ENCODE results near the gene ANXA11. TPM values are rescaled to one million over a fixed set of nuclear protein-coding genes. Genes with fewer than 3 reads are reported as not detected.

ANXA11 gene
- total RNA-seq, 2 donors from 2014 or later = 104 to 134 TPM

- Histone ChIP-seq H3K9me3 (ENCODE audit: control insufficient read depth, low read length) (no peaks in the 10 kb centered on the region), H3K4me3 (ENCODE audit: low read length) (no peak overlapping the region), H3K27ac (ENCODE audit: low read depth, low read length) (no peak overlapping the region), H3K36me3 (ENCODE audit: control insufficient read depth, insufficient read depth, low read length) (no peaks in the 10 kb centered on the region), H3K27me3 (ENCODE audit: control insufficient read depth, insufficient read depth, low read length, poor library complexity, severe bottlenecking) (no peaks in the 10 kb centered on the region), H3K4me1 (ENCODE audit: control insufficient read depth, insufficient read depth, low read length) (peaks cover 9% of the 10 kb centered on the region), H3K9ac (ENCODE audit: extremely low read depth, low read length, poor library complexity, severe bottlenecking) (no peak overlapping the region)
- Mint-ChIP-seq H3K4me1 (peaks cover 28% of the 10 kb centered on the region), H3K27me3 (ENCODE audit: insufficient read depth) (no peaks in the 10 kb centered on the region), H3K27ac (no peak overlapping the region), H3K9me3 (no peaks in the 10 kb centered on the region), H3K36me3 (ENCODE audit: low read depth) (no peaks in the 10 kb centered on the region), H3K4me3 (no peak overlapping the region)
- TF ChIP-seq CTCF (conservative IDR thresholded peaks at IDR 0.05) = no peak
- WGBS, 2 experiments (ENCODE audit: insufficient coverage in 1 of 2, insufficient read length in 1 of 2) = 94 to 100% methylated on average over 2 to 4 of the region's 4 CpGs
- DNase-seq = no peak
Observed at GRCh38 chr10:80195046-80195574, 10.2 kb downstream of the ANXA11 start.

- Mint-ChIP-seq H3K9me3 (no peaks in the 10 kb centered on the region), H3K36me3 (ENCODE audit: low read depth) (peaks cover 2% of the 10 kb centered on the region), H3K4me1 (peaks cover 28% of the 10 kb centered on the region), H3K27ac (peak overlapping the region; percentile 72), H3K4me3 (no peak overlapping the region), H3K27me3 (ENCODE audit: insufficient read depth) (no peaks in the 10 kb centered on the region)
- DNase-seq = no peak
- Histone ChIP-seq H3K27me3 (ENCODE audit: control insufficient read depth, insufficient read depth, low read length, poor library complexity, severe bottlenecking) (no peaks in the 10 kb centered on the region), H3K9me3 (ENCODE audit: control insufficient read depth, low read length) (no peaks in the 10 kb centered on the region), H3K4me3 (ENCODE audit: low read length) (no peak overlapping the region), H3K4me1 (ENCODE audit: control insufficient read depth, insufficient read depth, low read length) (peaks cover 9% of the 10 kb centered on the region), H3K36me3 (ENCODE audit: control insufficient read depth, insufficient read depth, low read length) (no peaks in the 10 kb centered on the region), H3K9ac (ENCODE audit: extremely low read depth, low read length, poor library complexity, severe bottlenecking) (no peak overlapping the region), H3K27ac (ENCODE audit: low read depth, low read length) (no peak overlapping the region)
- TF ChIP-seq CTCF (conservative IDR thresholded peaks at IDR 0.05) = no peak
- 82 to 83% methylated on average over 5 to 11 of the region's 11 CpGs for WGBS, 2 experiments (ENCODE audit: insufficient coverage in 1 of 2, insufficient read length in 1 of 2)
Observed at GRCh38 chr10:80194373-80195045, 10.8 kb downstream of the ANXA11 start.

- H3K4me3 ChIP-seq (ENCODE audit: low read length) = no peak overlapping the region
- Mint-ChIP-seq H3K9me3 (no peaks in the 10 kb centered on the region), H3K4me3 (no peak overlapping the region), H3K27ac (no peak overlapping the region), H3K4me1 (peaks cover 25% of the 10 kb centered on the region), H3K36me3 (ENCODE audit: low read depth) (peaks cover 2% of the 10 kb centered on the region), H3K27me3 (ENCODE audit: insufficient read depth) (no peaks in the 10 kb centered on the region)
- H3K9ac ChIP-seq (ENCODE audit: extremely low read depth, low read length, poor library complexity, severe bottlenecking) = no peak overlapping the region
- peaks cover 9% of the 10 kb centered on the region for H3K4me1 ChIP-seq (ENCODE audit: control insufficient read depth, insufficient read depth, low read length)
- DNase-seq = no peak
- no peaks in the 10 kb centered on the region for H3K36me3 ChIP-seq (ENCODE audit: control insufficient read depth, insufficient read depth, low read length)
- no peak overlapping the region for H3K27ac ChIP-seq (ENCODE audit: low read depth, low read length)
- no peaks in the 10 kb centered on the region for H3K27me3 ChIP-seq (ENCODE audit: control insufficient read depth, insufficient read depth, low read length, poor library complexity, severe bottlenecking)
- no peaks in the 10 kb centered on the region for H3K9me3 ChIP-seq (ENCODE audit: control insufficient read depth, low read length)
- TF ChIP-seq CTCF (conservative IDR thresholded peaks at IDR 0.05) = no peak
Observed at GRCh38 chr10:80192553-80192952, 12.8 kb downstream of the ANXA11 start.

All from endodermal cell (in vitro differentiated cells).